PC-9 (cell line): Measurements from ENCODE around the gene ANXA9. TPM values are rescaled to one million over a fixed set of nuclear protein-coding genes. Genes with fewer than 3 reads are reported as not detected.

Experiments used
- BruUV-seq: library from RNA; stranded (reverse); fragments of 400-500 nt; replicated peaks from 2 replicates; lab custom pipeline; 2021; lab: Mats Ljungman, UMichigan
- CTCF ChIA-PET: fragments of 300-600 bp; sonication (Branson Sonifier 250); formaldehyde crosslinking; loops from one replicate; lab custom pipeline; 2022; ENCODE audit warnings: antibody characterized with exemption; lab: Charles Lee
- POLR2A ChIA-PET: fragments of 300-600 bp; sonication (Branson Sonifier 250); formaldehyde crosslinking; loops from one replicate; lab custom pipeline; 2022; ENCODE audit warnings: antibody characterized with exemption; ENCODE audit not compliant: unreplicated experiment; lab: Charles Lee
- DNase-seq, 2 experiments: peaks; one replicate each; pipeline versions ENCODE4 v3.0.0 to v3.0.0-alpha.2; 2015 to 2022; ENCODE audit warnings: mixed read lengths in 1 of 2
- H2AFZ ChIP-seq: fragments of 200-600 bp; sonication (generic); 2 replicates; pipeline ENCODE4 v1.8.1; 2017; ENCODE audit warnings: antibody characterized with exemption
- H3F3A ChIP-seq: fragments of 200-600 bp; sonication (generic); 2 replicates; pipeline ENCODE4 v1.8.1; 2017; ENCODE audit warnings: antibody characterized with exemption, mild to moderate bottlenecking, low read depth; ENCODE audit not compliant: insufficient read depth
- H3K27ac ChIP-seq: fragments of 200-600 bp; sonication (generic); 2 replicates; pipeline ENCODE4 v1.6.1; 2016; ENCODE audit warnings: mixed run types
- H3K27me3 ChIP-seq: fragments of 200-600 bp; sonication (generic); 2 replicates; pipeline ENCODE4 v1.6.1; 2016; ENCODE audit warnings: low read depth, mixed run types; ENCODE audit not compliant: insufficient read depth
- H3K36me3 ChIP-seq: fragments of 200-600 bp; sonication (generic); 2 replicates; pipeline ENCODE4 v1.6.1; 2016; ENCODE audit warnings: low read depth, mixed run types
- H3K4me1 ChIP-seq: fragments of 200-600 bp; sonication (generic); replicated peaks from 2 replicates; pipeline ENCODE4 v1.6.1; 2016; ENCODE audit warnings: mixed run types; ENCODE audit not compliant: insufficient read depth
- H3K4me2 ChIP-seq: fragments of 200-600 bp; sonication (generic); 2 replicates; pipeline ENCODE4 v1.6.1; 2017; ENCODE audit warnings: mixed run types
- H3K4me3 ChIP-seq: fragments of 200-600 bp; sonication (generic); 2 replicates; pipeline ENCODE4 v1.6.1; 2016; ENCODE audit warnings: mixed run types
- H3K79me2 ChIP-seq: fragments of 200-600 bp; sonication (generic); 2 replicates; pipeline ENCODE4 v1.6.1; 2017; ENCODE audit warnings: low read depth, mixed run types
- H3K9me2 ChIP-seq: fragments of 200-600 bp; sonication (generic); 2 replicates; pipeline ENCODE4 v1.8.1; 2017; ENCODE audit warnings: mild to moderate bottlenecking; ENCODE audit not compliant: insufficient read depth
- H3K9me3 ChIP-seq: fragments of 200-600 bp; sonication (generic); 2 replicates; pipeline ENCODE4 v1.8.1; 2016; ENCODE audit warnings: low read depth; ENCODE audit not compliant: insufficient read depth
- H4K20me1 ChIP-seq: fragments of 200-600 bp; sonication (generic); 2 replicates; pipeline ENCODE4 v1.8.1; 2017; ENCODE audit not compliant: insufficient read depth
- EZH2 ChIP-seq: fragments of 200-600 bp; sonication (generic); IDR thresholded peaks from 2 replicates; pipeline ENCODE4 v1.8.0; 2017; ENCODE audit warnings: antibody characterized with exemption, low read depth
- intact Hi-C: fragments of 100-400 bp; cut with micrococcal nuclease; formaldehyde crosslinking; loops from one replicate; pipeline ENCODE4 v1.10.0; 2022; ENCODE audit not compliant: unreplicated experiment
- total RNA-seq: library from RNA; stranded (reverse); gene quantifications from 2 replicates; pipeline ENCODE4 v1.2.3, GENCODE V29; 2021
- TF ChIP-seq, protein P1 (sequence below): fragments of 200-600 bp; sonication (generic); conservative IDR thresholded peaks from 2 replicates; pipeline ENCODE4 v1.6.1; 2017; ENCODE audit warnings: mixed run types, antibody characterized with exemption, mild to moderate bottlenecking, moderate library complexity

ANXA9 gene
- total RNA-seq, 1 experiment from 2014 or later, result 10.6 TPM

DNA sequence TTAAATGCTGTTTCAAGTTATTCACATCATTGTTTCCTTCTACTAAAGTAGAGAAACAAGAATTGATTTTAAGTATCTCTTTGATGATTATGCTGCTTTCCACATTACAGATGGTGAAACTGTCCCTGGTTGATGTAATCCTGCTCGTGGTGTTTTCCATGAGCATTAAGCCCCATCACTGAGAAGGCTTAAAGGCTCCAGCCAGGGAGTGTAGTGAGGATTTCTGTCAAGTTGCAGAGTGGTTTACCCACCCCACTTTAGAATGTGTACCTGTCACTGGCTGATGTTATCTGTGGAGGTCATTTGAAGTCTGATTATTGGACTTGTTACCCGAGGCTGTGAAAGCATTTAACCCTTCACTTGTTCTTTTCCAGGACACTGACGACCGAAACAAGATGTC is 20.3 kb upstream of the ANXA9 start:
- H3K36me3 ChIP-seq, result peaks cover 34% of the 10 kb centered on the region
- no peaks in the 10 kb centered on the region for H3K9me2 ChIP-seq
- no peak for DNase-seq
- no peak overlapping the region for H3K27ac ChIP-seq
- TF ChIP-seq, protein P1, sequence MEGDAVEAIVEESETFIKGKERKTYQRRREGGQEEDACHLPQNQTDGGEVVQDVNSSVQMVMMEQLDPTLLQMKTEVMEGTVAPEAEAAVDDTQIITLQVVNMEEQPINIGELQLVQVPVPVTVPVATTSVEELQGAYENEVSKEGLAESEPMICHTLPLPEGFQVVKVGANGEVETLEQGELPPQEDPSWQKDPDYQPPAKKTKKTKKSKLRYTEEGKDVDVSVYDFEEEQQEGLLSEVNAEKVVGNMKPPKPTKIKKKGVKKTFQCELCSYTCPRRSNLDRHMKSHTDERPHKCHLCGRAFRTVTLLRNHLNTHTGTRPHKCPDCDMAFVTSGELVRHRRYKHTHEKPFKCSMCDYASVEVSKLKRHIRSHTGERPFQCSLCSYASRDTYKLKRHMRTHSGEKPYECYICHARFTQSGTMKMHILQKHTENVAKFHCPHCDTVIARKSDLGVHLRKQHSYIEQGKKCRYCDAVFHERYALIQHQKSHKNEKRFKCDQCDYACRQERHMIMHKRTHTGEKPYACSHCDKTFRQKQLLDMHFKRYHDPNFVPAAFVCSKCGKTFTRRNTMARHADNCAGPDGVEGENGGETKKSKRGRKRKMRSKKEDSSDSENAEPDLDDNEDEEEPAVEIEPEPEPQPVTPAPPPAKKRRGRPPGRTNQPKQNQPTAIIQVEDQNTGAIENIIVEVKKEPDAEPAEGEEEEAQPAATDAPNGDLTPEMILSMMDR, result no peak
- TF ChIP-seq EZH2, result no peak
- no peak overlapping the region for H3K4me3 ChIP-seq
- POLR2A ChIA-PET, result no interaction called here
- H3K4me1 ChIP-seq, result no peaks in the 10 kb centered on the region
- intact Hi-C loops, result no loop called here
- no TSS peak for BruUV-seq
- H3F3A ChIP-seq, result peaks cover 27% of the 10 kb centered on the region
- no peaks in the 10 kb centered on the region for H4K20me1 ChIP-seq
- CTCF ChIA-PET, result no interaction called here
- no peaks in the 10 kb centered on the region for H3K27me3 ChIP-seq
- H3K4me2 ChIP-seq, result no peak overlapping the region
- H3K79me2 ChIP-seq, result no peaks in the 10 kb centered on the region
- no peaks in the 10 kb centered on the region for H3K9me3 ChIP-seq
- no peak overlapping the region for H2AFZ ChIP-seq

DNA sequence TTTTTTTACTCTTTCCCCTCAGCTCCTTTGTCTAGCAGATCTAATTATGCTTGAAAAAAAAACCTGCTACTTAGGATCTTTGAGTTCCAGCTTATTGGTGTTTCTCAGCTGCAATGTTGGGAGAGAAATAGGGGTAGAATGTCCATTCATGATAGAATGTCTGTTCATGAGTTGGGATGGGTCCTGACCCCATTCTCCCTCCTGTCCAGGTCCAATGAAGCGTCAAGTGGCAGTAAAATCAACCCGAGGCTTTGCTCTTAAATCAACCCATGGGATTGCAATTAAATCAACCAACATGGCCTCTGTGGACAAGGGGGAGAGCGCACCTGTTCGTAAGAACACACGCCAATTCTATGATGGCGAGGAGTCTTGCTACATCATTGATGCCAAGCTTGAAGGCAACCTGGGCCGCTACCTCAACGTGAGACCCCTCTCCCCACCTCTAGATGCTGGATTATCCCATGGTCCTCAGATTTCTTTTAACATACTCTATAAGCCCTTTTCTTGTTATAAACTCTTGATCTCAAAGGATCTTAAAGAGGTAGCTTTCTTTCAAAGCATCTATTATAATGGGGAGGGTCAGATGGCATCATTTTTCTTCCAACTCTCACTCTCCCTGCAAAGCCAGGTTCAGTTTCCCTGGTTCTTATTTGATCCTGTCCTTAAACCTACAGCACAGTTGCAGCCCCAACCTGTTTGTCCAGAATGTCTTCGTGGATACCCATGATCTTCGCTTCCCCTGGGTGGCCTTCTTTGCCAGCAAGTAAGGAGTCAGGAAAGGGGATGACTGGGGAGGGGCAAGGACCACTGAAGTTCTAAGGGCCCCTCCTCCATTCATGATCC is 18.6 kb upstream of the ANXA9 start:
- H3K4me2 ChIP-seq, result no peak overlapping the region
- DNase-seq, result no peak
- no peaks in the 10 kb centered on the region for H3K4me1 ChIP-seq
- no peaks in the 10 kb centered on the region for H3K27me3 ChIP-seq
- no peaks in the 10 kb centered on the region for H4K20me1 ChIP-seq
- no peaks in the 10 kb centered on the region for H3K9me3 ChIP-seq
- H3K4me3 ChIP-seq, result no peak overlapping the region
- BruUV-seq, result no TSS peak
- no peak for TF ChIP-seq EZH2
- TF ChIP-seq, protein P1, result no peak
- H3K79me2 ChIP-seq, result no peaks in the 10 kb centered on the region
- H3K9me2 ChIP-seq, result no peaks in the 10 kb centered on the region
- H2AFZ ChIP-seq, result no peak overlapping the region
- H3F3A ChIP-seq, result peaks cover 33% of the 10 kb centered on the region
- ChIA-PET CTCF (no interaction called here), POLR2A (interaction anchor here (0.6 to 0.7 kb wide), 2 partner anchors 8 to 42 kb away, joined by 4 to 5 read pairs; no protein-coding TSS in a partner anchor)
- H3K36me3 ChIP-seq, result peaks cover 39% of the 10 kb centered on the region
- intact Hi-C loops, result no loop called here
- H3K27ac ChIP-seq, result no peak overlapping the region

DNA sequence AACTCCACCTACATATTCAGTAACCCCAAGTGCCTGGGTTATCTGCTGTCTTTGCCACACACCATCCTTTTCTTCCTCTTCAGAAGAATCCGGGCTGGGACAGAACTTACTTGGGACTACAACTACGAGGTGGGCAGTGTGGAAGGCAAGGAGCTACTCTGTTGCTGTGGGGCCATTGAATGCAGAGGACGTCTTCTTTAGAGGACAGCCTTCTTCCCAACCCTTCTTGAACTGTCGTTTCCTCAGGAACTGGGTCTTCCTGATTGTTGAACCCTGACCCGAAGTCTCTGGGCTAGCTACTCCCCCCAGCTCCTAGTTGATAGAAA is 18.0 kb upstream of the ANXA9 start:
- H3K9me2 ChIP-seq, result no peaks in the 10 kb centered on the region
- H2AFZ ChIP-seq, result no peak overlapping the region
- no peak for DNase-seq
- TF ChIP-seq, protein P1, result no peak
- TF ChIP-seq EZH2, result no peak
- no peak overlapping the region for H3K4me3 ChIP-seq
- no peaks in the 10 kb centered on the region for H4K20me1 ChIP-seq
- H3K79me2 ChIP-seq, result no peaks in the 10 kb centered on the region
- H3K4me2 ChIP-seq, result no peak overlapping the region
- BruUV-seq, result no TSS peak
- H3F3A ChIP-seq, result peaks cover 33% of the 10 kb centered on the region; the same call in 1 of the 2 replicates
- no peak overlapping the region for H3K27ac ChIP-seq
- H3K9me3 ChIP-seq, result no peaks in the 10 kb centered on the region
- no peaks in the 10 kb centered on the region for H3K27me3 ChIP-seq
- intact Hi-C loops, result no loop called here
- ChIA-PET CTCF (no interaction called here), POLR2A (no interaction called here)
- no peaks in the 10 kb centered on the region for H3K4me1 ChIP-seq
- peaks cover 37% of the 10 kb centered on the region for H3K36me3 ChIP-seq
